ENCODE measurements around the gene QSOX2.

DNA sequence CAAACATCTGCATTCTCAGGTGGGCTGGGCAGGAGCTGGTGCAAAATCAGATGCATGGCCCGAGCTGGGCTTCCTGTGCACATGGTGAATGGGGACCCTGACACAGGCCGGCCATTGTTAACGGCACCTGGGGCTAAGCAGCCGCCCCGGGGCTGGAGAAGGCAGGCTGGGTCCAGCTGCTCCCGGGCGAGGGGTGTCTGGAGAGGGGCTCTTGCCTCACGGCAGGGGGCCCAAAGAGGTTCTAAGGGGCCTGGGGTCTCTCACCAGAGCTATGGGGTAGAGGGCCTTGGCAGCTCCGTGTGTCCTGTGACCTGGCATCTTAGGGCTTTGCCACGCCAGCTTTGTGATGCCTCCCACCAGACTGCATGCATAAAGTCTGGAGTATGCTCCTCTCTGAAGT lies 5.1 kb upstream of the QSOX2 start:
- TF ChIP-seq POLR2A (IDR thresholded peaks at IDR 0.05) = no peak
- TF ChIP-seq, protein P1, sequence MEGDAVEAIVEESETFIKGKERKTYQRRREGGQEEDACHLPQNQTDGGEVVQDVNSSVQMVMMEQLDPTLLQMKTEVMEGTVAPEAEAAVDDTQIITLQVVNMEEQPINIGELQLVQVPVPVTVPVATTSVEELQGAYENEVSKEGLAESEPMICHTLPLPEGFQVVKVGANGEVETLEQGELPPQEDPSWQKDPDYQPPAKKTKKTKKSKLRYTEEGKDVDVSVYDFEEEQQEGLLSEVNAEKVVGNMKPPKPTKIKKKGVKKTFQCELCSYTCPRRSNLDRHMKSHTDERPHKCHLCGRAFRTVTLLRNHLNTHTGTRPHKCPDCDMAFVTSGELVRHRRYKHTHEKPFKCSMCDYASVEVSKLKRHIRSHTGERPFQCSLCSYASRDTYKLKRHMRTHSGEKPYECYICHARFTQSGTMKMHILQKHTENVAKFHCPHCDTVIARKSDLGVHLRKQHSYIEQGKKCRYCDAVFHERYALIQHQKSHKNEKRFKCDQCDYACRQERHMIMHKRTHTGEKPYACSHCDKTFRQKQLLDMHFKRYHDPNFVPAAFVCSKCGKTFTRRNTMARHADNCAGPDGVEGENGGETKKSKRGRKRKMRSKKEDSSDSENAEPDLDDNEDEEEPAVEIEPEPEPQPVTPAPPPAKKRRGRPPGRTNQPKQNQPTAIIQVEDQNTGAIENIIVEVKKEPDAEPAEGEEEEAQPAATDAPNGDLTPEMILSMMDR (IDR thresholded peaks at IDR 0.05) = no peak
- TF ChIP-seq POLR2AphosphoS5 (IDR thresholded peaks at IDR 0.05) = no peak
- no peak for TF ChIP-seq EP300 (IDR thresholded peaks at IDR 0.05)

All from suprapubic skin (tissue), 4 donors.